OCI-LY1 (cell line): ENCODE results near the gene SFSWAP.

Experiments
- H2AFZ ChIP-seq: fragments of 200-600 bp; sonication (generic), shearing (Covaris generic); 2 replicates; pipeline ENCODE4 v1.6.0; 2014; ENCODE audit warnings: antibody characterized with exemption, mild to moderate bottlenecking, low read length
- H3F3A ChIP-seq: fragments of 200-600 bp; sonication (generic), shearing (Covaris generic); 2 replicates; pipeline ENCODE4 v1.6.0; 2014; ENCODE audit warnings: mild to moderate bottlenecking, antibody characterized with exemption, low read length, moderate library complexity; ENCODE audit not compliant: insufficient read depth
- H3K27ac ChIP-seq: fragments of 200-600 bp; sonication (generic); 2 replicates; pipeline ENCODE4 v1.5.1; 2014; ENCODE audit warnings: low read length, mixed run types, mild to moderate bottlenecking, low read depth; ENCODE audit not compliant: poor library complexity, severe bottlenecking
- H3K27me3 ChIP-seq: fragments of 200-600 bp; sonication (generic); 2 replicates; pipeline ENCODE4 v1.6.0; 2014; ENCODE audit warnings: antibody characterized with exemption, mild to moderate bottlenecking, low read length, moderate library complexity; ENCODE audit not compliant: insufficient read depth
- H3K36me3 ChIP-seq: fragments of 200-600 bp; sonication (generic); 2 replicates; pipeline ENCODE4 v1.6.1; 2014; ENCODE audit warnings: mild to moderate bottlenecking, antibody characterized with exemption, low read length, moderate library complexity, mixed read lengths; ENCODE audit not compliant: insufficient read depth
- H3K4me1 ChIP-seq: fragments of 200-600 bp; sonication (generic); 2 replicates; pipeline ENCODE4 v1.5.1; 2014; ENCODE audit warnings: mild to moderate bottlenecking, low read length, moderate library complexity; ENCODE audit not compliant: insufficient read depth, severe bottlenecking
- H3K4me2 ChIP-seq: fragments of 200-600 bp; sonication (generic), shearing (Covaris generic); 2 replicates; pipeline ENCODE4 v1.6.1; 2014; ENCODE audit warnings: low read length
- H3K4me3 ChIP-seq: fragments of 200-600 bp; sonication (generic); 2 replicates; pipeline ENCODE4 v1.5.1; 2014; ENCODE audit warnings: low read length, low read depth, mild to moderate bottlenecking, mixed read lengths; ENCODE audit not compliant: poor library complexity, severe bottlenecking
- H3K79me2 ChIP-seq: fragments of 200-600 bp; shearing (Covaris generic); 2 replicates; pipeline ENCODE4 v1.6.1; 2016; ENCODE audit warnings: mixed run types, low read length, mixed read lengths; ENCODE audit not compliant: insufficient read depth
- H3K9ac ChIP-seq: fragments of 200-600 bp; sonication (generic), shearing (Covaris generic); 2 replicates; pipeline ENCODE4 v1.6.1; 2014; ENCODE audit warnings: mild to moderate bottlenecking, low read length, mixed read lengths
- H3K9me2 ChIP-seq: fragments of 200-600 bp; sonication (generic), shearing (Covaris generic); 2 replicates; pipeline ENCODE4 v1.6.1; 2014; ENCODE audit warnings: low read depth, mild to moderate bottlenecking, low read length, mixed read lengths
- H3K9me3 ChIP-seq: fragments of 200-600 bp; shearing (Covaris generic); 2 replicates; pipeline ENCODE4 v1.6.1; 2014; ENCODE audit warnings: low read length, mixed read lengths
- H4K20me1 ChIP-seq: fragments of 200-600 bp; sonication (generic), shearing (Covaris generic); 2 replicates; pipeline ENCODE4 v1.6.0; 2016; ENCODE audit warnings: mild to moderate bottlenecking, low read length; ENCODE audit not compliant: insufficient read depth
- CTCF ChIP-seq: fragments of 200-600 bp; sonication (generic), shearing (Covaris generic); IDR thresholded peaks from 2 replicates; pipeline ENCODE4 v1.5.1; 2017; ENCODE audit warnings: mild to moderate bottlenecking, antibody characterized with exemption, low read length, moderate library complexity, mixed read lengths
- EZH2 ChIP-seq: fragments of 200-600 bp; sonication (generic), shearing (Covaris generic); IDR thresholded peaks from 2 replicates; pipeline ENCODE4 v1.8.0; 2017; ENCODE audit warnings: borderline replicate concordance, mixed run types, mild to moderate bottlenecking, antibody characterized with exemption, low read length, moderate library complexity, mixed read lengths

SFSWAP gene

GRCh38 chr12:131765961-131766360, 55.1 kb downstream of the SFSWAP start:
- Histone ChIP-seq H3K9me2 (no peaks in the 10 kb centered on the region), H4K20me1 (no peaks in the 10 kb centered on the region), H3K9ac (no peak overlapping the region), H3K79me2 (no peaks in the 10 kb centered on the region), H2AFZ (no peak overlapping the region), H3K4me1 (no peaks in the 10 kb centered on the region), H3K4me2 (no peak overlapping the region), H3K4me3 (no peak overlapping the region), H3K36me3 (peaks cover 74% of the 10 kb centered on the region), H3K27me3 (no peaks in the 10 kb centered on the region), H3K27ac (no peak overlapping the region), H3K9me3 (no peaks in the 10 kb centered on the region), H3F3A (no peaks in the 10 kb centered on the region)
- TF ChIP-seq CTCF = no peak
- no peak for TF ChIP-seq EZH2

- H3K36me3 ChIP-seq = peaks cover 74% of the 10 kb centered on the region
- no peak overlapping the region for H2AFZ ChIP-seq
- H4K20me1 ChIP-seq = no peaks in the 10 kb centered on the region
Observed at GRCh38 chr12:131766382-131767107, 55.7 kb downstream of the SFSWAP start.

GRCh38 chr12:131770120-131770519, 59.2 kb downstream of the SFSWAP start:
- Histone ChIP-seq H3K27me3 (no peaks in the 10 kb centered on the region), H3K79me2 (no peaks in the 10 kb centered on the region), H3K4me1 (peaks cover 19% of the 10 kb centered on the region), H3K9ac (no peak overlapping the region), H3K4me2 (no peak overlapping the region), H3K27ac (no peak overlapping the region), H3K9me2 (no peaks in the 10 kb centered on the region), H3K4me3 (no peak overlapping the region), H2AFZ (no peak overlapping the region), H3K36me3 (peaks cover 58% of the 10 kb centered on the region), H4K20me1 (no peaks in the 10 kb centered on the region), H3F3A (no peaks in the 10 kb centered on the region), H3K9me3 (no peaks in the 10 kb centered on the region)
- TF ChIP-seq CTCF (no peak), EZH2 (no peak)

More at GRCh38 chr12:131766382-131767107, 55.7 kb downstream of the SFSWAP start:
- Histone ChIP-seq H3K27me3 (no peaks in the 10 kb centered on the region), H3K4me1 (no peaks in the 10 kb centered on the region), H3K4me2 (no peak overlapping the region), H3K4me3 (no peak overlapping the region), H3K27ac (no peak overlapping the region), H3K79me2 (no peaks in the 10 kb centered on the region), H3K9me2 (no peaks in the 10 kb centered on the region), H3K9ac (no peak overlapping the region), H3K9me3 (no peaks in the 10 kb centered on the region), H3F3A (no peaks in the 10 kb centered on the region)
- TF ChIP-seq EZH2 (no peak), CTCF (no peak)
